ENCODE data around the gene LPCAT1.

- TF ChIP-seq CTCF (IDR thresholded peaks at IDR 0.05), result no peak
- no peak for TF ChIP-seq ZFX (IDR thresholded peaks at IDR 0.05; ENCODE audit: borderline replicate concordance)
Observed at GRCh38 chr5:1481266-1481958, 42.3 kb downstream of the LPCAT1 start.

All from 22Rv1 (cell line).